Measurements from ENCODE around the gene RPL37. TPM values are rescaled to one million over a fixed set of nuclear protein-coding genes. Genes with fewer than 3 reads are reported as not detected.

The RPL37 gene
- total and polyA plus RNA-seq, 9 of the 15 experiments (the other 6 are each of a cell fraction or from before 2014, with no cell fraction given), result 2,342 to 7,963 (median 4,091) TPM

DNA sequence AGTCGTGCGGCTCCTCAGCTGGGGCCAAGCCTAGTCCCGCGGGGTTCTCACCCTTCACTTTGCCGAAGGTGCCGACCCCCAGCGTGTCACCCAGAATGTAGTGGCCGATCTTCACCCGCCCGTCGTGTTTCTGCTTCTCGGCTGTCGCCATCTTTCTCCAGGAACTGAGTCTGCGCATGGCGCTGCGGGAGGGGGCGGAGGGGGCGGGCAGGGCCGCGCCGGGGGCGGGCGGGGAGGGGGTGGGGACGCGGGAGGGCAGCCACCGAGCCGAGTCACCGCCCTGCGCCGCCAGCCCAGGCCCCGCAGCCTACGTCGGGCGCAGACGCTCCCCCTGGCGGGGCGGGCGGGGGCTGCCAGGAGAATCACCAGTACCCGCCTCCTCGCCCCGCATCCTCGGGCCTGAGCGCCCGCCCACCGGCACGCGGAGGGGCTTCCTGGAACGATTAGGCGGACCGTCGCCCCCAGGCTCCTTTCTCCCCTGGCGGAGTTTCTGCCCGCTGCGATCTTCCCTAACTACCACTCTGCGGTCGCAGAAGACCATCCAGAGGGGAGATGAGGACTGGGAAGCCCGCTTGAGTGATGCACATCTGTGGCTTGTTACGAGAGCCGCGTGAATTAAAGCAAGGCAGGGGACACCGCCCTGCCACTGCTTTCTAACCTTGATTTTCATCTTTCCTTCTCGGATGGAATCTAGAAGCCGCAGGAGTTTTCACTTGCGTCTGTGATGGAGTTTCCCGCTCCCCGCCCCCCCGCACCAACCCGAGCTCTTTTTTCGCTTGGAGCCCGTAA is 36.8 kb downstream of the RPL37 start, which contains the start of gene PRKAA1 (continued):
- TF ChIP-seq ERF (CRISPR knock-in tag; IDR thresholded peaks at IDR 0.05) (peak; percentile 34; the same call in 1 of the 2 replicates), ZNF23 (CRISPR knock-in tag; IDR thresholded peaks at IDR 0.05) (no peak), ETS2 (tag; IDR thresholded peaks at IDR 0.05; ENCODE audit: borderline replicate concordance, poor library complexity, severe bottlenecking) (no peak), HSF4 (CRISPR knock-in tag; IDR thresholded peaks at IDR 0.05; ENCODE audit: borderline replicate concordance) (no peak), RBBP5 (IDR thresholded peaks at IDR 0.05; ENCODE audit: borderline replicate concordance, insufficient read depth, low read length, poor library complexity, severe bottlenecking) (peak; percentile 96), HCFC1 (IDR thresholded peaks at IDR 0.05; ENCODE audit: low read depth, low read length) (peak; percentile 72), ZNF224 (CRISPR knock-in tag; IDR thresholded peaks at IDR 0.05) (0 out of 2 replicates have a peak, but pooled peaks have one; percentile 48), STAG1 (CRISPR knock-in tag; IDR thresholded peaks at IDR 0.05; ENCODE audit: borderline replicate concordance) (no peak; the same call in 1 of the 2 replicates), KAT2B (IDR thresholded peaks at IDR 0.05; ENCODE audit: low read depth, low read length) (no peak), NEUROD1 (IDR thresholded peaks at IDR 0.05; ENCODE audit: borderline replicate concordance, low read depth, low read length, partially characterized antibody) (no peak)
- TF ChIP-seq, protein P1, sequence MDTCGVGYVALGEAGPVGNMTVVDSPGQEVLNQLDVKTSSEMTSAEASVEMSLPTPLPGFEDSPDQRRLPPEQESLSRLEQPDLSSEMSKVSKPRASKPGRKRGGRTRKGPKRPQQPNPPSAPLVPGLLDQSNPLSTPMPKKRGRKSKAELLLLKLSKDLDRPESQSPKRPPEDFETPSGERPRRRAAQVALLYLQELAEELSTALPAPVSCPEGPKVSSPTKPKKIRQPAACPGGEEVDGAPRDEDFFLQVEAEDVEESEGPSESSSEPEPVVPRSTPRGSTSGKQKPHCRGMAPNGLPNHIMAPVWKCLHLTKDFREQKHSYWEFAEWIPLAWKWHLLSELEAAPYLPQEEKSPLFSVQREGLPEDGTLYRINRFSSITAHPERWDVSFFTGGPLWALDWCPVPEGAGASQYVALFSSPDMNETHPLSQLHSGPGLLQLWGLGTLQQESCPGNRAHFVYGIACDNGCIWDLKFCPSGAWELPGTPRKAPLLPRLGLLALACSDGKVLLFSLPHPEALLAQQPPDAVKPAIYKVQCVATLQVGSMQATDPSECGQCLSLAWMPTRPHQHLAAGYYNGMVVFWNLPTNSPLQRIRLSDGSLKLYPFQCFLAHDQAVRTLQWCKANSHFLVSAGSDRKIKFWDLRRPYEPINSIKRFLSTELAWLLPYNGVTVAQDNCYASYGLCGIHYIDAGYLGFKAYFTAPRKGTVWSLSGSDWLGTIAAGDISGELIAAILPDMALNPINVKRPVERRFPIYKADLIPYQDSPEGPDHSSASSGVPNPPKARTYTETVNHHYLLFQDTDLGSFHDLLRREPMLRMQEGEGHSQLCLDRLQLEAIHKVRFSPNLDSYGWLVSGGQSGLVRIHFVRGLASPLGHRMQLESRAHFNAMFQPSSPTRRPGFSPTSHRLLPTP (IDR thresholded peaks at IDR 0.05; ENCODE audit: borderline replicate concordance, extremely low read depth, insufficient read length), result no peak
- TF ChIP-seq, protein P2, sequence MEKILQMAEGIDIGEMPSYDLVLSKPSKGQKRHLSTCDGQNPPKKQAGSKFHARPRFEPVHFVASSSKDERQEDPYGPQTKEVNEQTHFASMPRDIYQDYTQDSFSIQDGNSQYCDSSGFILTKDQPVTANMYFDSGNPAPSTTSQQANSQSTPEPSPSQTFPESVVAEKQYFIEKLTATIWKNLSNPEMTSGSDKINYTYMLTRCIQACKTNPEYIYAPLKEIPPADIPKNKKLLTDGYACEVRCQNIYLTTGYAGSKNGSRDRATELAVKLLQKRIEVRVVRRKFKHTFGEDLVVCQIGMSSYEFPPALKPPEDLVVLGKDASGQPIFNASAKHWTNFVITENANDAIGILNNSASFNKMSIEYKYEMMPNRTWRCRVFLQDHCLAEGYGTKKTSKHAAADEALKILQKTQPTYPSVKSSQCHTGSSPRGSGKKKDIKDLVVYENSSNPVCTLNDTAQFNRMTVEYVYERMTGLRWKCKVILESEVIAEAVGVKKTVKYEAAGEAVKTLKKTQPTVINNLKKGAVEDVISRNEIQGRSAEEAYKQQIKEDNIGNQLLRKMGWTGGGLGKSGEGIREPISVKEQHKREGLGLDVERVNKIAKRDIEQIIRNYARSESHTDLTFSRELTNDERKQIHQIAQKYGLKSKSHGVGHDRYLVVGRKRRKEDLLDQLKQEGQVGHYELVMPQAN (IDR thresholded peaks at IDR 0.05; ENCODE audit: borderline replicate concordance), result peak; percentile 32; the same call in 1 of the 2 replicates
